Activated CD8-positive, alpha-beta memory T cell treated with anti-CD3 and anti-CD28 coated beads for 48 hours (primary cell): Measurements from ENCODE around the gene TAF1D.

ENCODE experiments used
- DNase-seq, 3 experiments: peaks; one replicate each; pipeline ENCODE4 v3.0.0-alpha.2; 2020; ENCODE audit warnings: low read depth in 2 of 3, low spot score in 2 of 3

The TAF1D gene

GRCh38 chr11:93727985-93728791 is 13.1 kb downstream of the TAF1D start:
- DNase-seq, result no peak

DNA sequence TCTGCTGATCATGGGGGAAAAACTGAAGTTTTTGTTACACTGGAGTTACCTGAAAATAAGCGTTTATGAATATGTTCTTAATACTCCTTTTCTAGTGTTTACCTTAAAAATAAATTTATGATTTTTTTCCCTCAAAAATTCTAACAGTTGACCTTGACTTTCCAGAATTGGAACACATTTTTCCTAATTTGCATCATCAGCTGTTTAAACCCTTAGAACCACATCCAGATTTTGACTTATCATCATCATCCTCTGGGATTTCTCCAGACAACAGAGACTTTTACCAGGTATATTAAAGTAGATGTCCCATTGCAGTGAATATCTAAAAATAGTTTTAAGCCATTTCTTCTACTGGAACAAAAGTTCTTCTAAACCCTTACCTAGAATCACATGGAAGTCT is 17.2 kb downstream of the TAF1D start:
- no peak for DNase-seq

DNA sequence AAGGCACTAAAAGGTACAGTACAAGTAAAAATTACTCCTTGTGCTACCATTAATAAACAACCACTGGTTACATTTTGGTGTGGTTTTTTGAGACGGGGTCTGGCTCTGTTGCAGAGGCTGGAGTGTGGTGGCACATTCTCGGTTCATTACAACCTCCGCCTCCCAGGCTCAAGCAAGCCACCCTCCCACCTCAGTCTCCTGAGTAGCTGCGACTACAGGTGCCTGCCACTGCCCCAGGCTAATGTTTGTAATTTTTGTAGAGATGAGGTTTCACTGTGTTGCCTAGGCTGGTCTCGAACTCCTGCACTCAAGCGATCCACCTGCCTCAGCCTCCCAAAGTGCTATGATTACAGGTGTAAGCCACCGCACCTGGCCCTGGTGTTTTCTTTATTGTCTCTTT is 20.8 kb downstream of the TAF1D start:
- DNase-seq, result no peak

GRCh38 chr11:93719310-93719709 is 22.0 kb downstream of the TAF1D start:
- no peak for DNase-seq

GRCh38 chr11:93718057-93718563 is 23.2 kb downstream of the TAF1D start:
- no peak for DNase-seq

- no peak for DNase-seq
Measured at GRCh38 chr11:93717501-93717900, 23.8 kb downstream of the TAF1D start.

DNA sequence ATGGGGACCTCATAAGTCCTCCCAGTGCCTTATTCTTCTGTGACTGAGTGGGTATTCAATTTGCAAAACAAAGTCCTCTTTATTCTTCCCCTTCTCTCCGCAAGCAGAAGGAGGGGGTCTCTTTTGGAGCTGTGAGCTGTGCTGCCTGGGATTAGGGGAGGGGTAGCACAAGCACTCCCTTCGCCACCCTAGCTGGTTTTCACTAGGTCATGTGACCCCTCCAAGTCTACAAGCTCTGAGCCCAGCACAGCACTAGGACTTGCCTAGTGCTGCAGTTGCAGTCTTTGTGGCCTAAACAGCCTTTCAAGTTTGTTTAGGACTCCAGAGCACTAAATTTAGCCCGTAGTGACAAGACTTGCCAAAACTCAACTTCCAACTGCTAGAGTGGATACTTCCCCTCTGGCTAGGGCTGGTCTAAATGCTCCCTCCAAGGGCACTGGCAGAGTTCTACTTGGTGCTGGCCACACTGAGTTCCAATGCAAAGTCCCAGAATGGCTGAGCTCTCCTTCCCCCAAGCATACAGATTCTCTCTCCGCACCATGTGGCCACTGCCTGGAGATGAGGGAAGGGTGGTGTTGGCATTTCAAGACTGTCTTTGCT is 25.4 kb downstream of the TAF1D start:
- DNase-seq, result no peak

DNA sequence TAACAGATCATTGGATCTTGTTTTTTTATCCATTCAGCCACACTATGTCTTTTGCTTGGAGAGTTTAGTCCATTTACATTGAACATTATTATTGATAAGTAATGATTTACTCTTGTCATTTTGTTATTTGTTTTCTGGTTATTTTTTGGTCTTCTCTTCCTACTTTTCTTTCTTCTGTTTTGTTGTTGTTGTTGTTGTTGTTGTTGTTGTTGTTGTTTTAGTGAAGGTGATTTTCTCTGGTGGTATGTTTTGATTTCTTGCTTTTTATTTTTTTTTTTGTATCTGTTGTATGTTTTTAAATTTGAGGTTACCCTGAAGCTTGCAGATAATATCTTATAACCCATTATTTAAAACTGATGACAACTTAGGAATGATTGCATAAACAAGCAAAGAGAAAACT is 28.6 kb downstream of the TAF1D start:
- DNase-seq, result no peak

DNA sequence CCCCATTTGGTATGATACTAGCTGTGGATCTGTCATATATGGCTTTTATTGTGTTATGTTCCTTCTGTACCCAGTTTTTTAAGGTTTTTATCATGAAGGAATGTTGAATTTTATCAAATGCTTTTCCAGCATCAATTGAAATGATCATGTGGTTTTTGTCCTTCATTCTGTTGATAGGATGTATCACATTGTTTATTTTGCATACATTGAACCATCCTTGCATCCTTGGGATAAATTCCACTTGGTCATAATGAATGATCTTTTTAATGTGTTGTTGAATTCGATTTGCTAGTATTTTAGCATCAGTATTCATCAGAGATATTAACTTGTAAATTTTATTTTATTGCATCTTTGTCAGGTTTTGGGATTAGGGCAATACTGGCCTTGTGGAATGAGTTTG is 31.1 kb downstream of the TAF1D start:
- no peak for DNase-seq

GRCh38 chr11:93704237-93704636 is 37.1 kb downstream of the TAF1D start:
- no peak for DNase-seq

DNA sequence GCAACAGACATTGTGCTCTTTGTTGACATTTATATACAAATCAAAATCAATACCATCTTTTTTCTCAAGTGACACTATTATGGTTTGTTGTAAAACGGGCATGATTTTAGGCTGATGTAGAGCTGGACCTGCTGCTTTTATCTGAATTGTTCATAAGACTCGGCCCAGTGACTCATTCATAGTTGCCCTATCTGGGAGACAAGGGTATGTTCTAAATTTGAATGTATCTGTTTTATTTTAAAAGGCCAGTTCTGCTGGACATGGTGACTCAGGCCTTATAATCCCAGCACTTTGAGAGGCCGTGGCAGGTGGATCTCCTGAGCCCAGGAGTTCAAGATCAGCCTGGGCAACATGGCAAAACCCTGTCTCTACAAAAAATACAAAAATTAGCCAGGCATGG is 40.5 kb downstream of the TAF1D start:
- DNase-seq, result no peak

DNA sequence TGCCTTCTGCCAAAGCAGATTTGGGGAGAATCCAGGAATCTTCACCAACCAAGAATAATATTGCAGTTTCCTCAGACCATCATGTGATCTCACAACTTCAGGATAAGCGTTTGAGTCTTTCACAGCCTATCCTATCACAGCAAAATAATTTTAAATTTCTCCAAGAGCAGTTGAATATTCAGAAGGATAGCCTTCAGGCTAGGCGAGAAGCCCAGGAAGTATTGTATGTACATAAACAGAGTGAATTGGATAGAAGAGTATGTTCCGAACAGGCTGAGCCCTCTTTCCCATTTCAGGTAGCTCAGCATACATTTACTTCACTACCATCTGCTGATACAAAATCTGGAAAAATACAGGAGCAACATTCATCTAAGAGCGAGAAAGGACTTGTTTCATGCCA is 43.7 kb downstream of the TAF1D start:
- no peak for DNase-seq

- DNase-seq, result no peak
Measured at GRCh38 chr11:93694557-93694956, 46.7 kb downstream of the TAF1D start.

GRCh38 chr11:93694109-93694508 is 47.2 kb downstream of the TAF1D start:
- no peak for DNase-seq

- no peak for DNase-seq
Measured at GRCh38 chr11:93689240-93689639, 52.1 kb downstream of the TAF1D start.

GRCh38 chr11:93686812-93687211 is 54.5 kb downstream of the TAF1D start:
- no peak for DNase-seq

DNA sequence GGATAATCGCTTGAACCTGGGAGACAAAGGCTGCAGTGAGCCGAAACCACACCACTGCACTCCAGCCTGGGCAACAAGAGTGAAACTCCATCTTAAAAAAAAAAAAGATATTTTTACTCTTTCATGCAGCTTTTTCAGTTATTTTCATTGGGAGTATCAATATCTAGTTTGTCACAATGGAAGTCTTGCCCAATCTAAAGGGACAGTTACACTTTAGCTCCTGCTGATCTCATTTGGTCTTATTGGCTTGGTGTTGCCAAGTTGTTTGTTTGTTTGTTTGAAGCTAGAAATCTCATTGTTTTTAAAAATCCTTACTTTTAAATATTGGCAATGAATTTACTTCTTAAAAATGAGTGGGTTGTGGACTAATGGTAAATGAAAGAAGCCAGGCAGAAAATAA is 55.1 kb downstream of the TAF1D start:
- no peak for DNase-seq
